ENCODE measurements around the gene MARCKSL1. TPM values are rescaled to one million over a fixed set of nuclear protein-coding genes. Genes with fewer than 3 reads are reported as not detected.

MARCKSL1 gene
- polyA plus RNA-seq, 1 donor (not counting 4 experiments of a cell fraction or from before 2014, with no cell fraction given), result 8.5 TPM

GRCh38 chr1:32333251-32333963 is 2.6 kb downstream of the MARCKSL1 start:
- Histone ChIP-seq H4K20me1 (ENCODE audit: control insufficient read depth, extremely low read depth, insufficient read depth, low read length) (peaks cover 2% of the 10 kb centered on the region), H3K4me1 (ENCODE audit: control insufficient read depth, extremely low read depth, insufficient read depth, low read length) (peaks cover 23% of the 10 kb centered on the region), H3K9ac (ENCODE audit: control insufficient read depth, extremely low read depth, insufficient read depth, low read length) (no peak overlapping the region), H3K27me3 (ENCODE audit: control insufficient read depth, extremely low read depth, insufficient read depth, low read length) (peaks cover 14% of the 10 kb centered on the region), H3K27ac (ENCODE audit: control insufficient read depth, insufficient read depth, low read length) (no peak overlapping the region), H3K9me3 (ENCODE audit: control insufficient read depth, low read depth, low read length) (no peaks in the 10 kb centered on the region), H2AFZ (ENCODE audit: control insufficient read depth, low read length) (no peak overlapping the region), H3K79me2 (ENCODE audit: control insufficient read depth, insufficient read depth, low read length) (no peaks in the 10 kb centered on the region), H3K36me3 (ENCODE audit: control insufficient read depth in 2 of 2, extremely low read depth in 1 of 2, insufficient read depth in 2 of 2, low read length in 2 of 2) (peaks cover 17 to 22% of the 10 kb centered on the region in 2 experiments), H3K9me1 (ENCODE audit: control insufficient read depth, extremely low read depth, insufficient read depth, low read length) (no peaks in the 10 kb centered on the region), H3K4me3 (ENCODE audit: control insufficient read depth in 2 of 3, extremely low read depth in 1 of 3, insufficient read depth in 2 of 3, low read depth in 1 of 3, low read length in 3 of 3) (no peak overlapping the region), H3K4me2 (ENCODE audit: control insufficient read depth, extremely low read depth, insufficient read depth, low read depth, low read length) (no peak overlapping the region)
- dilution Hi-C loops (cut with MboI; ENCODE audit: extremely low pct_ligation_motif_present, low sequenced_read_pairs), result no loop called here
- DNase-seq (ENCODE audit: low read depth, low spot score) (no peak), FAIRE-seq (no peak)
- TF ChIP-seq CTCF (optimal IDR thresholded peaks at IDR 0.05 in 1 of 3, IDR thresholded peaks at IDR 0.05 in 1 of 3, conservative IDR thresholded peaks at IDR 0.05 in 1 of 3; ENCODE audit: extremely low read depth in 1 of 3, insufficient read depth in 2 of 3, low read length in 3 of 3) (no peak), EZH2 (IDR thresholded peaks at IDR 0.05; ENCODE audit: low read length) (no peak)

- H3K9me3 ChIP-seq (ENCODE audit: control insufficient read depth, low read depth, low read length), result no peaks in the 10 kb centered on the region
- no peak for DNase-seq (ENCODE audit: low read depth, low spot score)
- no peak overlapping the region for H3K4me2 ChIP-seq (ENCODE audit: control insufficient read depth, extremely low read depth, insufficient read depth, low read depth, low read length)
- H3K27ac ChIP-seq (ENCODE audit: control insufficient read depth, insufficient read depth, low read length), result no peak overlapping the region
- peaks cover 14% of the 10 kb centered on the region for H3K27me3 ChIP-seq (ENCODE audit: control insufficient read depth, extremely low read depth, insufficient read depth, low read length)
- dilution Hi-C loops (cut with MboI; ENCODE audit: extremely low pct_ligation_motif_present, low sequenced_read_pairs), result no loop called here
- FAIRE-seq, result no peak
- no peak overlapping the region for H3K9ac ChIP-seq (ENCODE audit: control insufficient read depth, extremely low read depth, insufficient read depth, low read length)
- H3K4me3 ChIP-seq (ENCODE audit: control insufficient read depth in 2 of 3, extremely low read depth in 1 of 3, insufficient read depth in 2 of 3, low read depth in 1 of 3, low read length in 3 of 3), result no peak overlapping the region
- TF ChIP-seq EZH2 (IDR thresholded peaks at IDR 0.05; ENCODE audit: low read length) (no peak), CTCF (optimal IDR thresholded peaks at IDR 0.05 in 1 of 3, IDR thresholded peaks at IDR 0.05 in 1 of 3, conservative IDR thresholded peaks at IDR 0.05 in 1 of 3; ENCODE audit: extremely low read depth in 1 of 3, insufficient read depth in 2 of 3, low read length in 3 of 3) (no peak)
- no peak overlapping the region for H2AFZ ChIP-seq (ENCODE audit: control insufficient read depth, low read length)
- peaks cover 2% of the 10 kb centered on the region for H4K20me1 ChIP-seq (ENCODE audit: control insufficient read depth, extremely low read depth, insufficient read depth, low read length)
- H3K9me1 ChIP-seq (ENCODE audit: control insufficient read depth, extremely low read depth, insufficient read depth, low read length), result no peaks in the 10 kb centered on the region
- H3K36me3 ChIP-seq (ENCODE audit: control insufficient read depth in 2 of 2, extremely low read depth in 1 of 2, insufficient read depth in 2 of 2, low read length in 2 of 2), result peaks cover 19 to 29% of the 10 kb centered on the region in 2 experiments
- H3K4me1 ChIP-seq (ENCODE audit: control insufficient read depth, extremely low read depth, insufficient read depth, low read length), result peaks cover 19% of the 10 kb centered on the region
- no peaks in the 10 kb centered on the region for H3K79me2 ChIP-seq (ENCODE audit: control insufficient read depth, insufficient read depth, low read length)
Measured at GRCh38 chr1:32332290-32333079, 3.5 kb downstream of the MARCKSL1 start.
